KMS-11 (cell line): ENCODE results near the gene BCAS1.

ENCODE experiments used
- H2AFZ ChIP-seq: fragments of 200-600 bp; sonication (generic); 2 replicates; pipeline ENCODE4 v1.6.1; 2016; ENCODE audit warnings: antibody characterized with exemption, mixed run types, low read depth
- H3K27ac ChIP-seq: fragments of 200-600 bp; sonication (generic); 2 replicates; pipeline ENCODE4 v1.6.1; 2016; ENCODE audit warnings: mild to moderate bottlenecking, mixed run types
- H3K27me3 ChIP-seq: fragments of 200-600 bp; sonication (generic); 2 replicates; pipeline ENCODE4 v1.6.1; 2017; ENCODE audit warnings: mild to moderate bottlenecking, low read depth, mixed run types, moderate library complexity; ENCODE audit not compliant: insufficient read depth
- H3K36me3 ChIP-seq: fragments of 200-600 bp; sonication (generic); 2 replicates; pipeline ENCODE4 v1.6.1; 2017; ENCODE audit warnings: mild to moderate bottlenecking, mixed run types; ENCODE audit not compliant: insufficient read depth
- H3K4me1 ChIP-seq: fragments of 200-600 bp; sonication (generic); 2 replicates; pipeline ENCODE4 v1.6.1; 2016; ENCODE audit warnings: mild to moderate bottlenecking, low read depth, mixed run types; ENCODE audit not compliant: poor library complexity, severe bottlenecking
- H3K4me2 ChIP-seq: fragments of 200-600 bp; sonication (generic); 2 replicates; pipeline ENCODE4 v1.7.0; 2016; ENCODE audit warnings: mild to moderate bottlenecking, mixed run types
- H3K4me3 ChIP-seq: fragments of 200-600 bp; sonication (generic); IDR thresholded peaks from 2 replicates; pipeline ENCODE4 v1.6.1; 2017; ENCODE audit warnings: low read depth, low read length, mixed read lengths; ENCODE audit not compliant: insufficient read depth
- H3K79me2 ChIP-seq: fragments of 200-600 bp; sonication (generic); 2 replicates; pipeline ENCODE4 v1.6.1; 2016; ENCODE audit warnings: low read depth, mixed run types; ENCODE audit not compliant: insufficient read depth
- H3K9ac ChIP-seq: fragments of 200-600 bp; sonication (generic); 2 replicates; pipeline ENCODE4 v1.6.1; 2016; ENCODE audit warnings: mild to moderate bottlenecking, mixed run types
- H4K20me1 ChIP-seq: fragments of 200-600 bp; sonication (generic); 2 replicates; pipeline ENCODE4 v1.6.1; 2016; ENCODE audit warnings: mild to moderate bottlenecking, mixed run types; ENCODE audit not compliant: insufficient read depth
- CTCF ChIP-seq: fragments of 200-600 bp; sonication (generic); conservative IDR thresholded peaks from 2 replicates; pipeline ENCODE4 v1.6.1; 2017; ENCODE audit warnings: low read depth, mild to moderate bottlenecking, antibody characterized with exemption, low read length, moderate library complexity, mixed read lengths

Gene BCAS1

GRCh38 chr20:54017846-54018245 lies 52.5 kb downstream of the BCAS1 start:
- Histone ChIP-seq H4K20me1 (no peaks in the 10 kb centered on the region), H3K4me1 (peaks cover 42% of the 10 kb centered on the region), H3K4me2 (peak overlapping the region; percentile 27; the same call in 1 of the 2 replicates), H3K79me2 (no peaks in the 10 kb centered on the region), H2AFZ (no peak overlapping the region), H3K36me3 (no peaks in the 10 kb centered on the region), H3K9ac (no peak overlapping the region), H3K4me3 (no peak overlapping the region), H3K27me3 (no peaks in the 10 kb centered on the region), H3K27ac (no peak overlapping the region)
- no peak for TF ChIP-seq CTCF

GRCh38 chr20:54015496-54015895 lies 54.9 kb downstream of the BCAS1 start:
- no peaks in the 10 kb centered on the region for H3K36me3 ChIP-seq
- no peak overlapping the region for H3K9ac ChIP-seq
- H3K4me3 ChIP-seq: no peak overlapping the region
- no peak overlapping the region for H2AFZ ChIP-seq
- H3K27ac ChIP-seq: no peak overlapping the region
- peaks cover 42% of the 10 kb centered on the region for H3K4me1 ChIP-seq
- H4K20me1 ChIP-seq: no peaks in the 10 kb centered on the region
- no peak overlapping the region for H3K4me2 ChIP-seq
- no peaks in the 10 kb centered on the region for H3K79me2 ChIP-seq
- no peaks in the 10 kb centered on the region for H3K27me3 ChIP-seq
- TF ChIP-seq CTCF: no peak

- Histone ChIP-seq H3K4me1 (peaks cover 42% of the 10 kb centered on the region), H3K9ac (peak overlapping the region; percentile 7; the same call in 1 of the 2 replicates), H3K4me3 (no peak overlapping the region), H2AFZ (peak overlapping the region; percentile 35; the same call in 1 of the 2 replicates), H3K4me2 (peak overlapping the region; percentile 59), H4K20me1 (no peaks in the 10 kb centered on the region), H3K27ac (peak overlapping the region; percentile 35; the same call in 1 of the 2 replicates), H3K27me3 (no peaks in the 10 kb centered on the region), H3K36me3 (no peaks in the 10 kb centered on the region), H3K79me2 (no peaks in the 10 kb centered on the region)
- no peak for TF ChIP-seq CTCF
Measured at GRCh38 chr20:54014293-54014926, 56.0 kb downstream of the BCAS1 start.

GRCh38 chr20:54013471-54013870 lies 56.9 kb downstream of the BCAS1 start:
- no peaks in the 10 kb centered on the region for H3K27me3 ChIP-seq

More at GRCh38 chr20:54013471-54013870, 56.9 kb downstream of the BCAS1 start:
- Histone ChIP-seq H3K27ac (no peak overlapping the region), H3K36me3 (no peaks in the 10 kb centered on the region), H3K9ac (no peak overlapping the region), H2AFZ (no peak overlapping the region), H3K4me2 (peak overlapping the region; percentile 59), H3K79me2 (no peaks in the 10 kb centered on the region), H4K20me1 (no peaks in the 10 kb centered on the region), H3K4me1 (peaks cover 42% of the 10 kb centered on the region), H3K4me3 (no peak overlapping the region)
- no peak for TF ChIP-seq CTCF
